Lower lobe of right lung (tissue), 2 donors: Measurements from ENCODE around the gene DNAJC25. TPM values are rescaled to one million over a fixed set of nuclear protein-coding genes. Genes with fewer than 3 reads are reported as not detected.

Experiments used
- ATAC-seq, 2 donors: fragments of 200-7000 bp; cut with Tn5 transposase; one replicate each; pipeline ENCODE4 v1.9.1; 2020 to 2022; ENCODE audit warnings: mild to moderate bottlenecking in 2 of 2, moderate library complexity in 2 of 2
- DNase-seq: peaks from one replicate; pipeline ENCODE4 v3.0.0-alpha.2; 2020
- H3K27ac ChIP-seq: fragments of 200-600 bp; one replicate; pipeline ENCODE4 v1.8.0; 2022
- H3K27me3 ChIP-seq: fragments of 200-600 bp; one replicate; pipeline ENCODE4 v1.8.0; 2022; ENCODE audit warnings: low read depth
- H3K36me3 ChIP-seq: fragments of 200-600 bp; one replicate; pipeline ENCODE4 v1.8.0; 2022; ENCODE audit warnings: mild to moderate bottlenecking
- H3K4me1 ChIP-seq: fragments of 200-600 bp; one replicate; pipeline ENCODE4 v1.8.0; 2022
- H3K4me3 ChIP-seq: fragments of 200-600 bp; one replicate; pipeline ENCODE4 v1.8.0; 2022; ENCODE audit warnings: mild to moderate bottlenecking
- H3K9me3 ChIP-seq: fragments of 200-600 bp; one replicate; pipeline ENCODE4 v1.8.0; 2022
- intact Hi-C: fragments of 100-400 bp; cut with DNase I; formaldehyde crosslinking; loops from one replicate; pipeline ENCODE4 v1.11.0; 2022
- total RNA-seq: library from RNA; stranded (reverse); fragmentation: NEBNext Ultra II Directional; extraction: Animal tissue kit (Norgen Biotek cat#: 25700); gene quantifications from one replicate; pipeline ENCODE4 v1.2.1, GENCODE V29; 2021
- TF ChIP-seq, protein P1 (sequence below): fragments of 200-600 bp; IDR thresholded peaks from one replicate; pipeline ENCODE4 v1.8.0; 2022; ENCODE audit warnings: antibody characterized with exemption, mild to moderate bottlenecking
- donor health status: DM: no; HTN: yes; CAD: no; lungs with severe emphysema.

The DNAJC25 gene
- total RNA-seq, 1 donor from 2014 or later = 4.7 TPM

DNA sequence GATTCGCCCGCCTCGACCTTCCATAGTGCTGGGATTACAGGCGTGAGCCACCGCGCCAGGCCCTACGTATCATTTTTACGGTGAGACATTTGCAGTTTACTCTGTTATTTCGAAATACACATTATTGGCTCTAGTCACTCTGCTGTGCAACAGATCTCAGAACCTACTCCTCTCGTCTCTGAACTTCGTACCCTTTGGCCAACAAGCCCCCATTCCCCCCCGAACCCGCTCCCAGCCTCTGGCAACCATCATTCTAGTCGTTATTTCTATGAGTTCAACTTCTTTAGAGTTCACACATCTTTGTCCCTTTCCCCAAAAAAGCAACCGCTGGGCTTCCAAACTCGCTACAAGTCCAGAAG lies 32.4 kb upstream of the DNAJC25 start:
- H3K27me3 ChIP-seq = no peaks in the 10 kb centered on the region
- H3K4me1 ChIP-seq = peaks cover 8% of the 10 kb centered on the region
- H3K36me3 ChIP-seq = peaks cover 32% of the 10 kb centered on the region
- H3K4me3 ChIP-seq = peak overlapping the region; percentile 74
- intact Hi-C loops = loop anchor here (5.0 kb wide), 1 partner anchor 176 kb away; no protein-coding TSS in a partner anchor
- TF ChIP-seq, protein P1, sequence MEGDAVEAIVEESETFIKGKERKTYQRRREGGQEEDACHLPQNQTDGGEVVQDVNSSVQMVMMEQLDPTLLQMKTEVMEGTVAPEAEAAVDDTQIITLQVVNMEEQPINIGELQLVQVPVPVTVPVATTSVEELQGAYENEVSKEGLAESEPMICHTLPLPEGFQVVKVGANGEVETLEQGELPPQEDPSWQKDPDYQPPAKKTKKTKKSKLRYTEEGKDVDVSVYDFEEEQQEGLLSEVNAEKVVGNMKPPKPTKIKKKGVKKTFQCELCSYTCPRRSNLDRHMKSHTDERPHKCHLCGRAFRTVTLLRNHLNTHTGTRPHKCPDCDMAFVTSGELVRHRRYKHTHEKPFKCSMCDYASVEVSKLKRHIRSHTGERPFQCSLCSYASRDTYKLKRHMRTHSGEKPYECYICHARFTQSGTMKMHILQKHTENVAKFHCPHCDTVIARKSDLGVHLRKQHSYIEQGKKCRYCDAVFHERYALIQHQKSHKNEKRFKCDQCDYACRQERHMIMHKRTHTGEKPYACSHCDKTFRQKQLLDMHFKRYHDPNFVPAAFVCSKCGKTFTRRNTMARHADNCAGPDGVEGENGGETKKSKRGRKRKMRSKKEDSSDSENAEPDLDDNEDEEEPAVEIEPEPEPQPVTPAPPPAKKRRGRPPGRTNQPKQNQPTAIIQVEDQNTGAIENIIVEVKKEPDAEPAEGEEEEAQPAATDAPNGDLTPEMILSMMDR = no peak
- peak overlapping the region; percentile 87 for H3K27ac ChIP-seq
- ATAC-seq (peak; percentile 60 to 65), DNase-seq (peak; percentile 59)
- no peaks in the 10 kb centered on the region for H3K9me3 ChIP-seq

DNA sequence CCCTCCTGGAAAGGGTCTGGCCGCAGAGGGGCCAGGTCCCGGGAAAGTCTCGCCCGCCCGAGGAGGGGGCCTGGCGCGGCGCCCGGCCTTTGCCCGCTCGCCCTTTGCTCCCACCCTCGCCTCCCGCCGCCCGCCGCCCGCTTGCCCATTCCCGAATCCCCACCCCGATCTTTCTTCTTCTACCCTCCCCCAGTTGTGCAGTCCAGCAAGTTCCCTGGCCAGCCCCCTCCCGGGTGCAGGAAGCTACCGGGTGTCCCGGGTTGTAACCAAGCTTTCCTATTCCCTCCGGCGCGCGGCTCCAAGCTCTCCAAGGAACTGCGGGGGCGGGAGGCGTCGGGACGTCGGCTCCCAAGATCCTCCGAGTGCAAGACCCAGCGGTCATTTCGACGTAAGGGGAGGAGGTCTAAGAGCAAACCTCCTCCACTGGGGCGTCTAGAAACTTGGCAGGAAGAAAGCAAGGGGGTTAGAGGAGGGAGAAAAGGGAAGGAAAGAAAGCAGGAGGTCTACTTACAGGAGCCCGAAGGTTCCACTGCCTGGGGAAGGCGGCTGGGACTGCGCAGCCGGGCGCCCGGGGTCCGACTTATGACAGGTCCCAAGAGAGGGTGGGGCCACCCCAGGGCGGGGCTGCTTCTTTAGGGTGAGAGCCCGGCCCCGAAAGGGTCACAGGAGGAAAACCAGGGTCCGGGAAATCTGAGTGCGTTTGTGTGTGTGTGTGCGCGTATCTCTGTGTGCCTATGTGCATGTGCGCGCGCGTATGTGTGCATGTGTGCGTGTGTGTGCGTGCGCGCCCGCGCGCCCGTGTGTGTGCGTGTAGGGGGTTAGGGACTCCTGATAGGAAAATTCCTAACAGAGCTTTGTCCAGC lies 31.8 kb upstream of the DNAJC25 start, which contains the start of gene PTGR1:
TSS of gene PTGR1 (minus strand) at position 556 of the 863 bp plus-strand sequence. CDS start 2,225 bp downstream, outside the sequence.
- H3K27ac ChIP-seq = peak within 1 kb of the TSS; percentile 87
- DNase-seq = peak; percentile 90
- H3K4me1 ChIP-seq = peaks cover 8% of the 10 kb centered on the region
- H3K27me3 ChIP-seq = no peaks in the 10 kb centered on the region
- TF ChIP-seq, protein P1 = no peak
- H3K36me3 ChIP-seq = peaks cover 26% of the 10 kb centered on the region
- no peaks in the 10 kb centered on the region for H3K9me3 ChIP-seq
- intact Hi-C loops = loop anchor here (5.0 kb wide), 1 partner anchor 177 kb away; no protein-coding TSS in a partner anchor
- ATAC-seq = peak; percentile 91 to 94
- peak within 1 kb of the TSS; percentile 74 for H3K4me3 ChIP-seq

DNA sequence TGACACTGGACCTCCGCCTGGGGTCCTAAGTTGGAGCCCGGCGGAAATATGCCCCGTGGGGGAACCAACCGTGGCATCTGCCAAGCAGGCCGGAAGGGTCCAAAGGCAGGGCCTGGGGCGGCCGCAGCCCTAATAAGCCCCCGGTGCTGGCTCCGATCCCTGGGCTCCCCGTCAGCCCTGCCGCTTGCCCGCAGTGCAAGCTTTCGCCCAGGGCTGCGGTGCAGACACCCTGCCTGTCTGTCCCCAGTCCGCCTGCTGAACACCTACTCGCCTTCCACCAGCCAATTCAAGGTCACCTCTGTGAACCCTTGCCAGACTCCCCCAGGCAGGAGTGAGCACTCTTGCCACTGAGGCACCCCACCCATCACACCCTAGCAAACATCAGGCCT lies 31.2 kb upstream of the DNAJC25 start:
- H3K9me3 ChIP-seq = no peaks in the 10 kb centered on the region
- peak overlapping the region; percentile 74 for H3K4me3 ChIP-seq
- intact Hi-C loops = loop anchor here (5.0 kb wide), 1 partner anchor 178 kb away; no protein-coding TSS in a partner anchor
- ATAC-seq (peak in 1 of 2 donors; percentile 5), DNase-seq (no peak)
- H3K27ac ChIP-seq = peak overlapping the region; percentile 87
- peaks cover 8% of the 10 kb centered on the region for H3K4me1 ChIP-seq
- TF ChIP-seq, protein P1 = no peak
- H3K36me3 ChIP-seq = peaks cover 21% of the 10 kb centered on the region
- no peaks in the 10 kb centered on the region for H3K27me3 ChIP-seq

DNA sequence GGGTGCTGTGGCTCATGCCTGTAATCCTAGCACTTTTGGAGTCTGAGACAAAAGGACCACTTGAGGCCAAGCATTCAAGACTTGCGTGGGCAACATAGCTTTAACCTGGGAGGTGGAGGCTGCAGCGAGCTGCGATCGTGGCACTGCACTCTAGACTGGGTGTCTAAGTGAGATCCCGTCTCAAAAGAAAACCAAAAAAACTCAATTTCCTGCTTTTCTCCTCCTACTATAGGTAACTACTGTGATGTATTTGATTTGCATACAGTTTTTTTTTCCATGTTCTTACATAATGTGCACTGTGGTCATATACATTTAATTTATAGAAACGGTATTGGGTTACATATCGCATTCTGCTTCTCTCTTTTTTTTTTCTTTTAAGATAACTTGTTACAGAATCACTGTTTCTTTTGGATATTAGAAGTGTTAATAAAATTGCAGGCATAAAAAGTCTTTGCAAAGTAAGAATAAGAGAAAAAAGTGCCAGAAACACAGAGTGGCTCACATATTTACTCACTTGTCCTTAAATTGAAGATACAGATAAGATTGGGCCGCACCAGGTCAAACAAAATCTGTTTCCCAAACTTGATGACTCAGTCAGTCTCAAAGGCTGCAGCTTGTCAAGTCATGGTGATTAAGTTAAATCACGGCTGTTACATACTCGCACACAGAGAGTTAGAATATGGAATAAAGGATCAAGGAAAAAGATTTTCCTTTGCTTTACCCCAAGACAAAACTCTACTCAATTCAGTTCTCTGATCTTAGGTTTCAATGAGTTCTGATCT lies 29.7 kb upstream of the DNAJC25 start:
- Histone ChIP-seq H3K9me3 (no peaks in the 10 kb centered on the region), H3K27me3 (no peaks in the 10 kb centered on the region), H3K27ac (no peak overlapping the region), H3K36me3 (peaks cover 6% of the 10 kb centered on the region), H3K4me1 (peaks cover 8% of the 10 kb centered on the region), H3K4me3 (no peak overlapping the region)
- TF ChIP-seq, protein P1 = no peak
- ATAC-seq (no peak), DNase-seq (no peak)
- intact Hi-C loops = no loop called here

DNA sequence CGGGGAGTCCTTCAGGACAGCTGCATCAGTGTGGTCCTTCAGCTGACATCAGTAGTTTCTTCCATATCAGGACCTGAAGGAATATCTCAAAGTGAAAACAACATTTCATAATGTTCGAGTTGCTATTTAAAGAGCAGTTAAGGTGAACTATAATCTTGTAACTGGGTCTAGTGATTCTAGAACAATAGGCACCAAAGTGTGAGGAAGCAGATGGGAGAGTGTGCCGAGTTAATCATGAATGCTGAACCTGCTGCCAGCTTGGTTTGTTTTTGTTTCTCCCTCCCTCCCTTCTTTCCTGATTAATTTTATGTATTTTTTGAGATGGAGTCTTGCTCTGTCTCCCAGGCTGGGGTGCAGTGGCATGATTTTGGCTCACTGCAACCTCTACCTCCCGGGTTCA lies 28.1 kb upstream of the DNAJC25 start:
- TF ChIP-seq, protein P1 = no peak
- H3K4me3 ChIP-seq = no peak overlapping the region
- H3K9me3 ChIP-seq = no peaks in the 10 kb centered on the region
- peaks cover 4% of the 10 kb centered on the region for H3K4me1 ChIP-seq
- DNase-seq (no peak), ATAC-seq (no peak)
- no peak overlapping the region for H3K27ac ChIP-seq
- no peaks in the 10 kb centered on the region for H3K36me3 ChIP-seq
- intact Hi-C loops = no loop called here
- H3K27me3 ChIP-seq = no peaks in the 10 kb centered on the region
